A549 (cell line): ENCODE results near the gene MRPL4. TPM values are rescaled to one million over a fixed set of nuclear protein-coding genes. Genes with fewer than 3 reads are reported as not detected.

Experiments used
- ATAC-seq, 2 experiments: fragments of 200-7000 bp in 1 of 2; fragments of >200 bp in 1 of 2; cut with Nextera tagmentation in 1 of 2; cut with Tn5 transposase in 1 of 2; 3 replicates each; pipeline versions ENCODE4 v1.8.0 to v1.9.1; 2018 to 2020; ENCODE audit warnings: mild to moderate bottlenecking in 1 of 2, moderate library complexity in 1 of 2
- CTCF ChIA-PET: fragments of 300-600 bp; sonication (Branson Sonifier 250); formaldehyde crosslinking; extraction: SDS; loops from one replicate; lab custom pipeline; 2021; ENCODE audit warnings: antibody characterized with exemption, inconsistent platforms; lab: Yijun Ruan, JAX
- POLR2A ChIA-PET: fragments of 350-600 bp; formaldehyde crosslinking; extraction: SDS; loops from one replicate; lab custom pipeline; 2021; ENCODE audit warnings: antibody characterized with exemption, inconsistent platforms; lab: Yijun Ruan, JAX
- DNase-seq, 2 experiments: peaks; one replicate each; pipeline versions ENCODE4 v3.0.0 to v3.0.0-alpha.2; 2011 to 2016; ENCODE audit warnings: low read depth in 1 of 2, low spot score in 1 of 2
- FAIRE-seq: peaks from 2 replicates; lab custom pipeline; 2011; peaks lifted over from hg19 to GRCh38; lab: Jason Lieb, UNC
- H3K27ac ChIP-seq, 2 experiments: fragments of >200 bp; sonication (Bioruptor Twin); formaldehyde crosslinking; 3 replicates each; pipeline ENCODE4 v1.5.1; 2016 to 2017
- H3K4me1 ChIP-seq: fragments of >200 bp; sonication (Bioruptor Twin); formaldehyde crosslinking; 3 replicates; pipeline ENCODE4 v1.6.1; 2016
- H3K4me2 ChIP-seq: fragments of >200 bp; sonication (Bioruptor Twin); formaldehyde crosslinking; 3 replicates; pipeline ENCODE4 v1.6.1; 2016
- H3K4me3 ChIP-seq: fragments of >200 bp; sonication (Bioruptor Twin); formaldehyde crosslinking; 3 replicates; pipeline ENCODE4 v1.5.1; 2016
- H3K9me3 ChIP-seq: fragments of >200 bp; sonication (Bioruptor Twin); formaldehyde crosslinking; 3 replicates; pipeline ENCODE4 v1.6.1; 2016
- BHLHE40 ChIP-seq: IDR thresholded peaks from 2 replicates; pipeline ENCODE4 v1.6.1; 2012; ENCODE audit warnings: low read depth, low read length, inconsistent platforms
- CTCF ChIP-seq: fragments of >200 bp; sonication (Bioruptor Twin); formaldehyde crosslinking; IDR thresholded peaks from 3 replicates; pipeline ENCODE4 v1.5.1; 2016
- EP300 ChIP-seq, 2 experiments: fragments of >200 bp; sonication (Bioruptor Twin); formaldehyde crosslinking; IDR thresholded peaks; 2 replicates in 1 of 2; 3 replicates in 1 of 2; pipeline ENCODE4 v1.6.1; 2016 to 2017
- FOXS1 ChIP-seq: fragments of 250-450 bp; sonication (Bioruptor Pico); IDR thresholded peaks from 2 replicates; pipeline ENCODE4 v1.5.0; 2020; ENCODE audit warnings: mild to moderate bottlenecking, moderate library complexity
- GATA3 ChIP-seq: IDR thresholded peaks from 2 replicates; pipeline ENCODE4 v1.6.1; 2012; ENCODE audit warnings: borderline replicate concordance
- HES2 ChIP-seq: fragments of >200 bp; sonication (Bioruptor Twin); formaldehyde crosslinking; IDR thresholded peaks from 2 replicates; pipeline ENCODE4 v1.6.1; 2016
- HOXB5 ChIP-seq: fragments of 250-450 bp; sonication (Bioruptor Pico); IDR thresholded peaks from 2 replicates; pipeline ENCODE4 v1.5.0; 2020; ENCODE audit warnings: mild to moderate bottlenecking, moderate library complexity
- JUNB ChIP-seq: fragments of >200 bp; sonication (Bioruptor Twin); formaldehyde crosslinking; IDR thresholded peaks from 2 replicates; pipeline ENCODE4 v1.6.1; 2016
- KDM1A ChIP-seq: fragments of 200-600 bp; sonication (generic); IDR thresholded peaks from 2 replicates; pipeline ENCODE4 v1.6.1; 2016; ENCODE audit warnings: low read depth, mild to moderate bottlenecking
- MAFK ChIP-seq: fragments of 450-650 bp; IDR thresholded peaks from 2 replicates; pipeline ENCODE4 v1.6.1; 2014; ENCODE audit not compliant: partially characterized antibody
- MAX ChIP-seq: IDR thresholded peaks from 2 replicates; pipeline ENCODE4 v1.6.1; 2012
- MYC ChIP-seq: IDR thresholded peaks from 2 replicates; pipeline ENCODE4 v1.6.1; 2012; ENCODE audit warnings: mild to moderate bottlenecking, inconsistent platforms, low read length, improper control_type of control experiment, borderline replicate concordance
- NR3C1 ChIP-seq: fragments of >200 bp; sonication (Bioruptor Twin); formaldehyde crosslinking; IDR thresholded peaks from 3 replicates; pipeline ENCODE4 v1.6.1; 2017
- PHF8 ChIP-seq: fragments of 200-600 bp; sonication (generic); IDR thresholded peaks from 2 replicates; pipeline ENCODE4 v1.6.1; 2016; ENCODE audit warnings: low read depth, mild to moderate bottlenecking, antibody characterized with exemption, moderate library complexity, borderline replicate concordance
- POLR2A ChIP-seq: IDR thresholded peaks from 2 replicates; pipeline ENCODE4 v1.6.1; 2012; ENCODE audit warnings: mild to moderate bottlenecking, low read length
- RCOR1 ChIP-seq: fragments of 150-350 bp; IDR thresholded peaks from 2 replicates; pipeline ENCODE4 v1.6.1; 2014; ENCODE audit warnings: antibody characterized with exemption, low read length, low read depth
- RFX5 ChIP-seq: fragments of 450-650 bp; IDR thresholded peaks from 2 replicates; pipeline ENCODE4 v1.7.1; 2014; ENCODE audit warnings: antibody characterized with exemption, mild to moderate bottlenecking, moderate library complexity
- SMC3 ChIP-seq: fragments of >200 bp; sonication (Bioruptor Twin); formaldehyde crosslinking; IDR thresholded peaks from 3 replicates; pipeline ENCODE4 v1.6.1; 2018; ENCODE audit warnings: inconsistent platforms
- SREBF2 ChIP-seq: fragments of 450-650 bp; IDR thresholded peaks from 2 replicates; pipeline ENCODE4 v1.6.1; 2014; ENCODE audit warnings: mild to moderate bottlenecking, moderate library complexity
- TFCP2L1 ChIP-seq: fragments of 250-450 bp; sonication (Bioruptor Pico); IDR thresholded peaks from 2 replicates; pipeline ENCODE4 v1.5.0; 2021; ENCODE audit warnings: mild to moderate bottlenecking
- TP53 ChIP-seq: fragments of 250-450 bp; sonication (Bioruptor Pico); IDR thresholded peaks from 2 replicates; pipeline ENCODE4 v1.5.0; 2021; ENCODE audit warnings: mild to moderate bottlenecking, moderate library complexity
- ZNF302 ChIP-seq: fragments of 250-450 bp; sonication (Bioruptor Pico); IDR thresholded peaks from 2 replicates; pipeline ENCODE4 v1.9.0; 2021; ENCODE audit warnings: inconsistent platforms, mild to moderate bottlenecking, moderate library complexity
- ZSCAN20 ChIP-seq: fragments of 250-450 bp; sonication (Bioruptor Pico); IDR thresholded peaks from 2 replicates; pipeline ENCODE4 v1.8.0; 2022; ENCODE audit warnings: mild to moderate bottlenecking, moderate library complexity
- WGBS: methylation state at CpG from one replicate; pipeline ENCODE4 v1.1.6; 2017; ENCODE audit errors: missing lambda C conversion rate; 5-methylcytosine and 5-hydroxymethylcytosine counted together
- polyA plus RNA-seq, 4 experiments: library from polyadenylated mRNA; depleted of rRNA in 3 of 4; stranded (reverse); fragments of >200 nt; fragmentation: RNase III in 1 of 4; extraction: RNeasy Plus Mini Kit Qiagen cat#74134 plus additional on column Dnase treatment in 1 of 4; gene quantifications; 2 replicates in 3 of 4; 3 replicates in 1 of 4; pipeline ENCODE4 v1.2.3, GENCODE V29; 2011 to 2017

MRPL4 gene
- polyA plus RNA-seq, 2 of the 4 experiments (the other 2 are of a cell fraction) = 26.4 to 52.2 TPM

- no peak overlapping the region for H3K4me2 ChIP-seq
Observed at GRCh38 chr19:10207026-10207425, 45.0 kb upstream of the MRPL4 start.

GRCh38 chr19:10209315-10209714 lies 42.7 kb upstream of the MRPL4 start:
- FAIRE-seq (no peak), ATAC-seq (no peak), DNase-seq (no peak)
- ChIA-PET POLR2A (no interaction called here), CTCF (interaction anchor here (1.8 to 2.2 kb wide), 2 partner anchors 19 to 41 kb away, joined by 5 to 8 read pairs; no protein-coding TSS in a partner anchor)
- Histone ChIP-seq H3K27ac (no peak overlapping the region), H3K4me2 (no peak overlapping the region), H3K4me3 (no peak overlapping the region), H3K4me1 (no peaks in the 10 kb centered on the region)
- TF ChIP-seq ZSCAN20 (CRISPR knock-in tag) = no peak
- no peak for TF ChIP-seq KDM1A
- TF ChIP-seq SREBF2 = no peak
- TF ChIP-seq TFCP2L1 (CRISPR knock-in tag) = no peak
- TF ChIP-seq ZNF302 (CRISPR knock-in tag) = no peak
- no peak for TF ChIP-seq SMC3
- TF ChIP-seq NR3C1 = no peak
- TF ChIP-seq RCOR1 = no peak
- no peak for TF ChIP-seq MAFK
- TF ChIP-seq JUNB = no peak
- no peak for TF ChIP-seq POLR2A
- TF ChIP-seq FOXS1 (CRISPR knock-in tag) = no peak
- TF ChIP-seq BHLHE40 = no peak
- no peak for TF ChIP-seq CTCF
- no peak for TF ChIP-seq MAX
- no peak for TF ChIP-seq HES2
- TF ChIP-seq EP300 (IDR thresholded peaks at IDR 0.05) = no peak
- TF ChIP-seq, all 56 proteins: peak for 0
- 25% methylated on average over 4 of the region's 4 CpGs for WGBS
- H3K9me3 ChIP-seq = no peaks in the 10 kb centered on the region

More at GRCh38 chr19:10207026-10207425, 45.0 kb upstream of the MRPL4 start:
- Histone ChIP-seq H3K4me1 (no peaks in the 10 kb centered on the region), H3K27ac (no peak overlapping the region), H3K9me3 (no peaks in the 10 kb centered on the region), H3K4me3 (no peak overlapping the region)
- ATAC-seq = no peak
- CTCF ChIA-PET = interaction anchor here (1.1 to 1.3 kb wide), 2 partner anchors 12 to 43 kb away, joined by 3 to 4 read pairs; partner anchors contain the start of gene DNMT1
- POLR2A ChIA-PET = no interaction called here
- no peak for FAIRE-seq
- TF ChIP-seq MYC (no peak), HOXB5 (no peak), RCOR1 (no peak), GATA3 (no peak), JUNB (no peak)
- no peak for DNase-seq
- WGBS = 83% methylated on average over 1 of the region's 1 CpG

GRCh38 chr19:10211061-10211460 lies 41.0 kb upstream of the MRPL4 start:
- POLR2A ChIA-PET = no interaction called here
- Histone ChIP-seq H3K4me3 (no peak overlapping the region), H3K9me3 (no peaks in the 10 kb centered on the region), H3K4me2 (no peak overlapping the region), H3K4me1 (no peaks in the 10 kb centered on the region), H3K27ac (no peak overlapping the region)
- no peak for DNase-seq
- ATAC-seq = no peak
- FAIRE-seq = no peak
- TF ChIP-seq PHF8 (no peak), RCOR1 (no peak), RFX5 (no peak)
- 76% methylated on average over 4 of the region's 4 CpGs for WGBS
- CTCF ChIA-PET = interaction anchor here (1.0 to 2.2 kb wide), 2 partner anchors 18 to 280 kb away, joined by 3 to 8 read pairs; no protein-coding TSS in a partner anchor

- no peaks in the 10 kb centered on the region for H3K4me1 ChIP-seq
- no peaks in the 10 kb centered on the region for H3K9me3 ChIP-seq
- H3K27ac ChIP-seq = no peak overlapping the region
- no peak overlapping the region for H3K4me3 ChIP-seq
- FAIRE-seq = no peak
- CTCF ChIA-PET = no interaction called here
- 60% methylated on average over 6 of the region's 6 CpGs for WGBS
- TF ChIP-seq TP53 (CRISPR knock-in tag) (no peak), HES2 (no peak), MYC (no peak)
- H3K4me2 ChIP-seq = no peak overlapping the region
- no peak for ATAC-seq
- DNase-seq = no peak
- POLR2A ChIA-PET = no interaction called here
Observed at GRCh38 chr19:10211691-10212090, 40.3 kb upstream of the MRPL4 start.
